Femur (tissue), 1 donor: ENCODE measurements around the gene CCR5AS.
"Not testable (repeated sequence)": the region's sequence is repeated elsewhere in the genome, so short reads cannot be mapped to it uniquely, and the experiment has no call there.

Experiments
- DNase-seq: peaks from one replicate; pipeline ENCODE4 v3.0.0-alpha.2; 2017

The CCR5AS gene

DNA sequence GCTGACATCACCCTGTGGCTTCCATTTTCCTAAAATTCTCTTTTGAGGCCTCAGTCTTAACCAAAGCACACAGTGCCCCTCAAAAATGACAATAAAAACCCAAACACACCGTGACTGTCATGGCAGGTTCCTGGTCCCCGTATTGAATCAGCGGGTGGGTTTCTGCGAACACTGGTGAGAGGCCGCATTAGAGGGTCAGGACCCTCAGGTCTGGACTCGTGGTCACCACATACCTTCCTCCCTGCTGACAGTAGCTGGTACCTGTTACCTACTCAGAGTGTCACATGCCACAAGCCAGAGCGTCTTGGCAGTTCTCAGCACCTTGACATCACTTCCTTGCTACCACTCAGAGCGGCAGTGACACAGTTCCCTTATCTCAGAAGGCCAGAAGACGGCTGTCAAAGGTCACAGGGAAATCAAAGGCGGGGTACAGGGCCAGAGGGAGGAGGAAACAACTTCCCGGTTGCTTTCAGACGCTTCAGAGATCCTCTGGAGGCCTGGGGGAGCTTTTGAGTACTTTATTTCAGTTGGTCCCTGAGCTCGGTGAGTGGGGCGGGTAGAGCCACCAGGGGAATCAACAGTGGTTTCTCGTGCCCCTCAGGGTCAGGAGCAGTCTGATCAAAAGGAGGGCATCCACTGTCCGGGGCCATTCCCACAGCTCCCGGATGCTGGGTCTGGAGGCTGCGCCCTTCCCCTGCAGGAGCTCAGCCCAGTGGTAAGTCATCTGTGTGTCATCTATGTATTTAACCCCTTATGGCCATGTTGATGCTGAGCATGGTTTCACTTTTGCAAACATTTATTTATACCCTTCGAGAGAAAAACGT is at the start of gene CCR5AS, which contains the start of gene CCRL2:
Gene CCR5AS (minus strand): TSS at position 279 of the 824 bp plus-strand sequence.
Gene CCRL2 (plus strand): TSS at position 472 of the 824 bp plus-strand sequence. CDS start 821 bp downstream, outside the sequence.
- peak; percentile 62 for DNase-seq

GRCh38 chr3:46456118-46456517 is 49.3 kb upstream of the CCR5AS start:
- no peak for DNase-seq

DNA sequence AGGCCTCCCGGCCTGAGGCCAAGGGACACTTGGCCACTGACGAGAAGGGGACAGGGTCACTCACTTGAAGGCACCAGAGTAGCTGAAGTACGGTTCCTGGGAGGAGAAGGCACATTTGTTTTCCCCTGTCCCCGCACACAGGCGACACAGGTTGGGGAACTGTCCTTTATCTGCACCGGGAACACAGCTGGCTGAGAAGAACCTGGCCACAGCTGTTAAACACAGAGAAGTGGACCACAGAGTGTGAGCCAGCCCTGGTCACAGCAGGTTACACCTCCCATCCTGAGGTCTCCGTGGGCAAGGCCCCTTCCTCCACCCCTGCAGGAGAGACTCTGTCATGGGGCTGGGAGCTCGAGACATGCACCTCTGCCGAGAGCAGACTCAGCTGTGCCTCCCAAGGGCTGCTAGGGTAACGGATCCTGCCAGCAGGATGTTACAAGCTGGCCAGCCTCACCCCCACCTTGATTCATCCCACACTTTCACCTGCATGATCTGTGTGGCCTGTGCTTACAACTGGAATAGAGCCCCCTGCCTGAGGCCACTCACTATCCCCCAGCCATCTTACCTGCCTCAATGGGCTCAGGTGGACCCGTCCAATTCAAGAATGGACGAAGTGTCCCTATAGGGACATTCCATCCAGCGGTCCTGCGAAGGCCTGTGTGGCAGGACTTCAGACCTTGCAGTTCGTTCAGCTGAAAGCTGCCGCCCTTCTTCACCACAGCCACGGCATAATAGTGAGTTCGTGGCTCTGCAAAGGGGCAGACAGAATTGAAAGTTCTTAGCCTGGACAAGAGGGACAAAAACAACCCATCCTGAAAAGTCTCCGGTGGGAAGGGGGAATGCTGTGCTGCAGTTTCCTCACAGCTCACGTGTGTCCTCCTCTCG is 48.6 kb upstream of the CCR5AS start:
- DNase-seq = no peak

- no peak for DNase-seq
Observed at GRCh38 chr3:46454606-46455005, 47.7 kb upstream of the CCR5AS start.

DNA sequence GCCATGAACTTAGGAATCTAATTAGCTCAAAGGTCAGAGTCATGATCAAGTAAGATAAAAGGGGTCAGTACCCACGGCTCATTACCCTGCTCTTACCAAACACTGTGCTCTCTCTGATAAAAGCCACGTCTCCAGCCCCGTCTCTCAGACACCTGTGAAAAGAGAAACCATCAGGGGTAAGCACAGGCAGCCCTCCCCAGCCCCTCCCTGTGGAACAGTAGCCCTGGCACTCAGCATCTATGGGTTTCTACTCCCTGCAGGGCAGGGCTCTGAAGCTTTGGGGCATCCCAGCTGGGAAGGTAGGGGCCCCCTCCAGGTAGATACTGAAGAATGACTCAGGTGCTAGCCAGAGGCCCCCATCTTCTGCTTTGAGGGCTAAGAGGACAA is 47.3 kb upstream of the CCR5AS start:
- DNase-seq = no peak

- no peak for DNase-seq
Observed at GRCh38 chr3:46453526-46454208, 46.8 kb upstream of the CCR5AS start.

- DNase-seq = no peak
Observed at GRCh38 chr3:46449755-46450552, 43.1 kb upstream of the CCR5AS start.

GRCh38 chr3:46448721-46449120 is 41.9 kb upstream of the CCR5AS start:
- DNase-seq = no peak

- no peak for DNase-seq
Observed at GRCh38 chr3:46447228-46447985, 40.5 kb upstream of the CCR5AS start.

- DNase-seq = no peak
Observed at GRCh38 chr3:46442576-46443530, 36.0 kb upstream of the CCR5AS start.

DNA sequence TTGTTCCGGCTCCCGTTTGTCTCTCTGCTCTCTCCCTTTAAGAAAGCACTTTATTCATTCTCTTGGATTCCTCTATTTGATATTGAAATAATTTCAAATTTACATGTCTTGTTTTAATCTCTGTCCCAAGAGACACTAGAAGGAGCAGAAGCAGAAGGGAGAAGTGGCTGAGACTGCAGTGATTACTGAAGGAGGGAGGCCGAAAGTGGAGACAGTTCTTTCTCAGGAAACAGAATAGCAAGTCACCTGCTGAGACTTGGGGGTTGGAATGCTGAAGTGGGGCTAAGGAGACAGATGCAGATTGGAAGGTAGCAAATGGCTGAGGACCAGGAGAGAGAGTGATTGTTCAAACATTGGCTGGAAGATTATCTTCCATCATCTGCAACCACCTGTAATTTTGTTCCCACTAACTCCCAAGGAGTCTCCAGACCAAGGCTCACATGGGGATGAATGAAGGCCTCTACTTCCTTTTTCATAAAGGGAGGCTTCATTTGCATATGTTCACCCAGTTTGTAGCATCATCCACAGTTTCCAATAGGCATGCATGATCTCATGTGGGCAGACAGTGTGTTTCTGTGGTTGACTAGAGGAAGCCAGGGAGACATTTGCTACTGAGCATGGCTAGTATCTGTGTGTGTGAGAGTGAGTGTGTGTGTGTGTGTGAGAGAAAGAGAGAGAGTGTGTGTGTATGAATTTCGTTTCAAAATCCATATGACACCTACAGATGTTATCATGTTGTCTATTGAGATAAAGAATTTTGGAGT is 33.8 kb upstream of the CCR5AS start:
- no peak for DNase-seq

- DNase-seq = no peak
Observed at GRCh38 chr3:46438831-46439230, 32.0 kb upstream of the CCR5AS start.

DNA sequence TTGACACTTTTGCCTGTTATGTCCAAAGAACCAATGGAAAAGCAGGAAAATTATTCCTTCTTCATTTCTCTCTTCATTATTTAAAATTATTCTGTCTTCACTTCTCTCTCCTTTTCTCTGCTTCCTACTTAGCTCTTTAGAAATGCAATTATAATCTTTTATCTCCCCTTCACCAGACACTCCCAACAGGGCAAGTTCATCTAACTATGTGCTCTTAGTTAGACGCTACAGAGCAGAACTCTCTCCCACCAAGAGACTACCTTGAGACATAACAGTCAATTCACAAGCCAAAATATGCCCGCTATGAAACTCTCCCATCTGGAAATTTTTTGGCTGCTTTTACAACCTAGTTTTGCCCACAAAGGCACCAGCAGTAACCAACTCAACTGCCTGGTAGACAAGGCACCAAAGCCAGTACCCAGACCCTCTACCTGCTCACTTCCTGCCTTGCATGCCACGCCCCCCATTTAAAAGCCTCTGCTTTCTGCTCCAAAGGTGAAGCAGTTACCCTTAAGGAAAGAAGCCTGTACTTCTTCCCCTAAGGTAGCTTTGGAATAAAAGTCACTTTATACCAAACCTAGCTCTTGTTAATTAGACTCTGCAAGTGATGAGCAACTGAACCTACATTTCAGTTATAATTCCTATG is 28.3 kb upstream of the CCR5AS start:
- DNase-seq = no peak

DNA sequence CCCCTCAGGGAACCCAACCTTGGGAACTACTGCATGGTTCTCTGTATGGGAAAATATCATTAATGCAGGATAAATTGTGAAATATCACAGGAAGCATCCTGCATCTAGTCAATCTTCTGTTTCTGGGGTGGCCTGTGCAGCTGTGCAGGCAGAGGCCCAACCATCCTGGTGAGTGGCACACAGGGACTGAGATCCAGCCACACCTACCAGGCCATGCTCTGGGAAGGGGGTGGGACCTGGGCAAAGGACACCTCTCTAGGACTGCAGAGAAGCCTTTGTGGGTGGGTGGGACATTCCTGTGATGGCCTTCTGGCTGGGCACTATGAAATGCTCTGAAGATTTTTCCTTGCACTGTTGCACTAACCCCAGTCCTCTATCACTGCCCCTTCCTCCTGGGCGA is 27.0 kb upstream of the CCR5AS start:
- DNase-seq = no peak

- not testable (repeated sequence) for DNase-seq
Observed at GRCh38 chr3:46433118-46433517, 26.3 kb upstream of the CCR5AS start.

- not testable (repeated sequence) for DNase-seq
Observed at GRCh38 chr3:46431905-46432304, 25.0 kb upstream of the CCR5AS start.

DNA sequence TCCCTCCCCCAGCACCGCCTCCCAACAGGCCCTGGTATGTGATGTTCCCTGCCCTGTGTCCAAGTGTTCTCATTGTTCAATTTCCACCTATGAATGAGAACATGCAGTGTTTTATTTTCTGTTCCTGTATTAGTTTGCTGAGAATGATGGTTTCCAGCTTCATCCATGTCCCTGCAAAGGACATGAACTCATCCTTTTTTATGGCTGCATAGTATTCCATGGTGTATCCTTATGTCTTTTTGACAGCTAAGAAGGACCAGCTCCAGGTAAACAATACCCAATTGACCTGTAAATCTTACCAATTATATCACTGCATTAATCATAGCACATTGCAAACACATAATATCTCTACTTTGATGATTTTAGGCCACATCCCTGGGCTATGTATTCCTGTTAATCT is 24.0 kb upstream of the CCR5AS start:
- not testable (repeated sequence) for DNase-seq

DNA sequence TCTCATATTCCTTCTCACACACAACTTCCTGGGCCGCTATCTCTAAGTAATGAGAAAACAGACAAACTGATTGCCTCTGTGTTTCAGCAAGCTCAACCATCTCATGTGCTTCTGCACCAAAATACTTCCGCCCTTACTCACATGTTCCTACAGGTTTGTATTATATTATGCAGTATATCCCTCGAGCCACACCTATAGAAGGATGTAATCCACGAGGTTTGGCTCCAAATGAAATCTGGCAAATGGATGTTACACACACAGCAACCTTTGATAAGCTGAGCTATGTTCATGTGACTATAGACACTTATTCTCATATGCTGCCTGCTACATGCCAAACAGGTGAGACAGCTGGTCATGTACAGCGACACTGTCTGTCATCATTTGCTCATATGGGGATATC is 22.8 kb upstream of the CCR5AS start:
- DNase-seq = no peak

DNA sequence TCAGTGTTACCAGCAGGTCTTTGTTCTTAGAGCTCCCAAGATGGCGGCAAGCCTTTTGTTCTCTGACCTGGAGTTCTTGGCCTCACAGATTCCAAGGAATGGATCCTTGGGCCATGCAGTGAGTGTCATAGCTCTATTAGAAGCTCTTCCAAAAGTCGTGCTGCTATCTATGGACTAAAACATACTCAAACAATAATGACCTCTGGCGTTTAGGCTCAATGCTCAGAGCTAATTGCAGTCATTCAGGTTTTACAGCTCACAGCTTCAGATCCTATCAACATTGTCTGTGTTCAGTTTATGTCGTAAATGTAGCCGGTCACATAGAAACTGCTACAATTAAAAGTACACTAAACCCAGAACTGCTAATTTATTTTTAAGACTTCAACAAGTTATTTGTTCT is 22.4 kb upstream of the CCR5AS start:
- no peak for DNase-seq
